Esophagus squamous epithelium (tissue), 5 donors: ENCODE data around the gene EIF4G2. TPM values are rescaled to one million over a fixed set of nuclear protein-coding genes. Genes with fewer than 3 reads are reported as not detected.
A peak's percentile ranks its signal among the peaks of the same experiment; 100 is the strongest.

Experiments
- DNase-seq: peaks from one replicate; lab custom pipeline; 2025; lab: John Stamatoyannopoulos, UW
- H3K27ac ChIP-seq, 4 donors: fragments of 200-600 bp; sonication (generic); one replicate each; pipeline ENCODE4 v1.5.1; 2016 to 2019; ENCODE audit warnings: mild to moderate bottlenecking in 1 of 4
- H3K27me3 ChIP-seq, 4 donors: fragments of 200-600 bp; sonication (generic); 1 replicate in 3 of 4; 2 replicates in 1 of 4; pipeline versions ENCODE4 v1.5.1 to v1.6.0; 2017 to 2021; ENCODE audit warnings: antibody characterized with exemption in 1 of 4
- H3K36me3 ChIP-seq, 3 donors: fragments of 200-600 bp; sonication (generic); one replicate each; pipeline ENCODE4 v1.5.1; 2016 to 2019
- H3K4me1 ChIP-seq, 3 donors: fragments of 200-600 bp; sonication (generic); one replicate each; pipeline ENCODE4 v1.5.1; 2017 to 2019
- H3K4me3 ChIP-seq, 4 donors: fragments of 200-600 bp; sonication (generic); 1 replicate in 3 of 4; 2 replicates in 1 of 4; pipeline ENCODE4 v1.5.1; 2016 to 2019; ENCODE audit warnings: mild to moderate bottlenecking in 2 of 4, moderate library complexity in 1 of 4
- H3K9me3 ChIP-seq, 3 donors: fragments of 200-600 bp; sonication (generic); one replicate each; pipeline ENCODE4 v1.5.1; 2016 to 2019
- CTCF ChIP-seq, 6 experiments: fragments of 450-650 bp in 4 of 6; fragments of 200-600 bp in 2 of 6; sonication (generic) in 2 of 6; IDR thresholded peaks; one replicate each; pipeline ENCODE4 v1.5.1; 2016 to 2019; ENCODE audit warnings: antibody characterized with exemption in 6 of 6, mild to moderate bottlenecking in 4 of 6, moderate library complexity in 4 of 6
- POLR2A ChIP-seq, 4 donors: fragments of 450-650 bp; IDR thresholded peaks; one replicate each; pipeline ENCODE4 v1.6.1; 2017; ENCODE audit warnings: antibody characterized with exemption in 4 of 4, mild to moderate bottlenecking in 4 of 4, moderate library complexity in 3 of 4
- WGBS, 2 donors: methylation state at CpG; one replicate each; pipeline ENCODE4 v1.1.5; 2018; 5-methylcytosine and 5-hydroxymethylcytosine counted together
- intact Hi-C: fragments of 100-400 bp; cut with DNase I; formaldehyde crosslinking; loops from one replicate; pipeline ENCODE4 v1.15.0; 2022
- total RNA-seq, 4 donors: library from RNA; depleted of rRNA; stranded (reverse); fragments of >200 nt; gene quantifications; one replicate each; pipeline ENCODE4 v1.1.0, GENCODE V29; 2016
- donor health status: DM: yes; HTN: yes; CAD: no.

The EIF4G2 gene
- total RNA-seq, 4 donors from 2014 or later: 476 to 665 (median 547) TPM

GRCh38 chr11:10770626-10771254 lies 38.0 kb downstream of the EIF4G2 start:
- intact Hi-C loops: no loop called here
- DNase-seq: no peak
- no peak overlapping the region for H3K4me3 ChIP-seq
- peaks cover 0 to 33% (median 19%) of the 10 kb centered on the region in 3 donors for H3K36me3 ChIP-seq
- H3K9me3 ChIP-seq: no peaks in the 10 kb centered on the region
- H3K27ac ChIP-seq: no peak overlapping the region
- TF ChIP-seq POLR2A (IDR thresholded peaks at IDR 0.05): no peak
- peak in 5 of 6 experiments; percentile 34 to 66 (median 58) for TF ChIP-seq CTCF (IDR thresholded peaks at IDR 0.05)
- 31 to 36% methylated on average over 2 of the region's 2 CpGs for WGBS, 2 donors
- H3K4me1 ChIP-seq: no peaks in the 10 kb centered on the region
- no peaks in the 10 kb centered on the region for H3K27me3 ChIP-seq

GRCh38 chr11:10764412-10764811 lies 44.3 kb downstream of the EIF4G2 start:
- Histone ChIP-seq H3K4me1 (no peaks in the 10 kb centered on the region), H3K27ac (no peak overlapping the region), H3K9me3 (no peaks in the 10 kb centered on the region), H3K4me3 (no peak overlapping the region), H3K27me3 (no peaks in the 10 kb centered on the region), H3K36me3 (peaks cover 0 to 30% (median 0%) of the 10 kb centered on the region in 3 donors)
- TF ChIP-seq POLR2A (IDR thresholded peaks at IDR 0.05) (no peak), CTCF (IDR thresholded peaks at IDR 0.05) (no peak)
- intact Hi-C loops: no loop called here
- WGBS, 2 donors: 92 to 95% methylated on average over 12 of the region's 12 CpGs
- DNase-seq: no peak

GRCh38 chr11:10763766-10764165 lies 45.0 kb downstream of the EIF4G2 start:
- intact Hi-C loops: no loop called here
- Histone ChIP-seq H3K4me1 (no peaks in the 10 kb centered on the region), H3K27ac (no peak overlapping the region), H3K27me3 (no peaks in the 10 kb centered on the region), H3K9me3 (no peaks in the 10 kb centered on the region), H3K4me3 (no peak overlapping the region), H3K36me3 (peaks cover 0 to 30% (median 0%) of the 10 kb centered on the region in 3 donors)
- WGBS, 2 donors: 84 to 87% methylated on average over 4 of the region's 4 CpGs
- DNase-seq: no peak
- no peak for TF ChIP-seq POLR2A (IDR thresholded peaks at IDR 0.05)
- TF ChIP-seq CTCF (IDR thresholded peaks at IDR 0.05): no peak

- DNase-seq: no peak
- H3K4me3 ChIP-seq: no peak overlapping the region
- H3K9me3 ChIP-seq: no peaks in the 10 kb centered on the region
- no peaks in the 10 kb centered on the region for H3K4me1 ChIP-seq
- no peaks in the 10 kb centered on the region for H3K27me3 ChIP-seq
- 86 to 87% methylated on average over 4 of the region's 4 CpGs for WGBS, 2 donors
- intact Hi-C loops: no loop called here
- peaks cover 0 to 30% (median 0%) of the 10 kb centered on the region in 3 donors for H3K36me3 ChIP-seq
- TF ChIP-seq POLR2A (IDR thresholded peaks at IDR 0.05) (no peak), CTCF (IDR thresholded peaks at IDR 0.05) (no peak)
- no peak overlapping the region for H3K27ac ChIP-seq
These were observed 45.8 kb downstream of the EIF4G2 start for GRCh38 chr11:10762913-10763421.

- DNase-seq: no peak
- Histone ChIP-seq H3K27me3 (no peaks in the 10 kb centered on the region), H3K36me3 (peaks cover 0 to 30% (median 3%) of the 10 kb centered on the region in 3 donors), H3K4me3 (no peak overlapping the region), H3K27ac (no peak overlapping the region), H3K4me1 (no peaks in the 10 kb centered on the region), H3K9me3 (no peaks in the 10 kb centered on the region)
- intact Hi-C loops: no loop called here
- no peak for TF ChIP-seq CTCF (IDR thresholded peaks at IDR 0.05)
- TF ChIP-seq POLR2A (IDR thresholded peaks at IDR 0.05): no peak
These were observed 46.5 kb downstream of the EIF4G2 start for GRCh38 chr11:10762185-10762584.
